ENCODE results near the gene GCLM.
A peak's percentile ranks its signal among the peaks of the same experiment; 100 is the strongest.

The GCLM gene

GRCh38 chr1:93845538-93846205 lies 63.6 kb downstream of the GCLM start:
- DNase-seq: peak; percentile 94

GRCh38 chr1:93844262-93845045 lies 64.8 kb downstream of the GCLM start:
- DNase-seq: peak; percentile 83

GRCh38 chr1:93842750-93843500 lies 66.3 kb downstream of the GCLM start:
- peak; percentile 82 for DNase-seq

- DNase-seq: no peak
These were observed 67.5 kb downstream of the GCLM start for GRCh38 chr1:93841771-93842170.

- no peak for DNase-seq
These were observed 68.2 kb downstream of the GCLM start for GRCh38 chr1:93840956-93841482.

- DNase-seq: no peak
These were observed 69.5 kb downstream of the GCLM start for GRCh38 chr1:93839753-93840152.

GRCh38 chr1:93839307-93839706 lies 69.9 kb downstream of the GCLM start:
- DNase-seq: peak; percentile 85

- no peak for DNase-seq
These were observed 71.3 kb downstream of the GCLM start for GRCh38 chr1:93837961-93838360.
